WTC11 (cell line): ENCODE data around the gene NCCRP1. TPM values are rescaled to one million over a fixed set of nuclear protein-coding genes. Genes with fewer than 3 reads are reported as not detected.

Experiments used
- ATAC-seq: fragments of 200-7000 bp; cut with Tn5 transposase; 2 replicates; pipeline ENCODE4 v1.10.0; 2021; ENCODE audit warnings: mild to moderate bottlenecking, moderate library complexity
- CTCF ChIA-PET: fragments of 300-600 bp; sonication (Branson Sonifier 250); formaldehyde crosslinking; loops from one replicate; lab custom pipeline; 2021; ENCODE audit warnings: antibody characterized with exemption; lab: Charles Lee
- POLR2A ChIA-PET: fragments of 350-600 bp; sonication (Branson Sonifier 250); formaldehyde crosslinking; loops from one replicate; lab custom pipeline; 2021; ENCODE audit warnings: antibody characterized with exemption; lab: Charles Lee
- DNase-seq: peaks from one replicate; pipeline ENCODE4 v3.0.0; 2021; ENCODE audit warnings: low spot score
- H3K27ac Mint-ChIP-seq: 2 replicates; pipeline ENCODE4 v1.8.0; 2021; ENCODE audit warnings: mixed read lengths
- H3K27me3 Mint-ChIP-seq: 2 replicates; pipeline ENCODE4 v1.8.0; 2021; ENCODE audit warnings: low read depth, mild to moderate bottlenecking, moderate library complexity, mixed read lengths
- H3K36me3 Mint-ChIP-seq: 2 replicates; pipeline ENCODE4 v1.8.0; 2021; ENCODE audit warnings: mixed read lengths
- H3K4me1 Mint-ChIP-seq: 2 replicates; pipeline ENCODE4 v1.8.0; 2022; ENCODE audit warnings: mixed read lengths
- H3K4me3 Mint-ChIP-seq: 2 replicates; pipeline ENCODE4 v1.8.0; 2021; ENCODE audit warnings: mild to moderate bottlenecking, moderate library complexity, mixed read lengths
- H3K9me3 Mint-ChIP-seq: 2 replicates; pipeline ENCODE4 v1.8.0; 2021; ENCODE audit warnings: mixed read lengths
- CBFB ChIP-seq: sonication (generic); formaldehyde crosslinking; IDR thresholded peaks from 2 replicates; pipeline ENCODE4 v1.8.1; 2022; ENCODE audit warnings: mild to moderate bottlenecking, low read depth, missing genetic modification reagents
- E2F4 ChIP-seq: sonication (generic); formaldehyde crosslinking; IDR thresholded peaks from 2 replicates; pipeline ENCODE4 v1.8.1; 2022; ENCODE audit warnings: low read depth, mild to moderate bottlenecking, moderate library complexity, missing genetic modification reagents, borderline replicate concordance
- ELF4 ChIP-seq: sonication (generic); formaldehyde crosslinking; IDR thresholded peaks from 2 replicates; pipeline ENCODE4 v1.8.1; 2022; ENCODE audit warnings: low read depth, mild to moderate bottlenecking, moderate library complexity, missing genetic modification reagents
- EMX1 ChIP-seq: fragments of 250-450 bp; sonication (Bioruptor Pico); IDR thresholded peaks from 2 replicates; pipeline ENCODE4 v1.8.0; 2021; ENCODE audit warnings: mild to moderate bottlenecking
- FOXJ3 ChIP-seq: sonication (generic); formaldehyde crosslinking; IDR thresholded peaks from 2 replicates; pipeline ENCODE4 v1.9.0; 2021; ENCODE audit warnings: missing genetic modification reagents, mild to moderate bottlenecking, borderline replicate concordance
- FOXK1 ChIP-seq: sonication (generic); formaldehyde crosslinking; IDR thresholded peaks from 2 replicates; pipeline ENCODE4 v1.8.0; 2022; ENCODE audit warnings: mild to moderate bottlenecking, moderate library complexity, missing genetic modification reagents
- MYBL2 ChIP-seq: sonication (generic); formaldehyde crosslinking; IDR thresholded peaks from 2 replicates; pipeline ENCODE4 v1.8.1; 2023; ENCODE audit warnings: mild to moderate bottlenecking, moderate library complexity, missing genetic modification reagents
- NFE2L1 ChIP-seq: sonication (generic); formaldehyde crosslinking; IDR thresholded peaks from 2 replicates; pipeline ENCODE4 v1.8.1; 2023; ENCODE audit warnings: missing genetic modification reagents
- NFYB ChIP-seq: sonication (generic); formaldehyde crosslinking; conservative IDR thresholded peaks from 2 replicates; pipeline ENCODE4 v1.8.0; 2022; ENCODE audit warnings: low read depth, missing genetic modification reagents
- NR2C2 ChIP-seq: sonication (generic); formaldehyde crosslinking; IDR thresholded peaks from 2 replicates; pipeline ENCODE4 v1.8.0; 2022; ENCODE audit warnings: mild to moderate bottlenecking, missing genetic modification reagents
- PRDM15 ChIP-seq: sonication (generic); formaldehyde crosslinking; IDR thresholded peaks from 2 replicates; pipeline ENCODE4 v1.8.0; 2022; ENCODE audit warnings: missing genetic modification reagents
- RELA ChIP-seq: sonication (generic); formaldehyde crosslinking; IDR thresholded peaks from 2 replicates; pipeline ENCODE4 v1.8.1; 2022; ENCODE audit warnings: missing genetic modification reagents, mild to moderate bottlenecking, borderline replicate concordance
- RORB ChIP-seq: fragments of 250-450 bp; sonication (Bioruptor Pico); IDR thresholded peaks from 2 replicates; pipeline ENCODE4 v1.9.0; 2021; ENCODE audit warnings: mild to moderate bottlenecking
- SMAD4 ChIP-seq: sonication (generic); formaldehyde crosslinking; IDR thresholded peaks from 2 replicates; pipeline ENCODE4 v1.8.0; 2022; ENCODE audit warnings: mild to moderate bottlenecking, missing genetic modification reagents
- SP1 ChIP-seq: sonication (generic); formaldehyde crosslinking; conservative IDR thresholded peaks from 2 replicates; pipeline ENCODE4 v1.8.1; 2022; ENCODE audit warnings: missing genetic modification reagents
- ZBTB21 ChIP-seq: sonication (generic); formaldehyde crosslinking; IDR thresholded peaks from 2 replicates; pipeline ENCODE4 v1.8.1; 2023; ENCODE audit warnings: mild to moderate bottlenecking, missing genetic modification reagents, borderline replicate concordance
- ZNF232 ChIP-seq: sonication (generic); formaldehyde crosslinking; IDR thresholded peaks from 2 replicates; pipeline ENCODE4 v1.8.0; 2022; ENCODE audit warnings: mild to moderate bottlenecking, missing genetic modification reagents
- total RNA-seq: library from RNA; stranded (reverse); gene quantifications from 3 replicates; pipeline ENCODE4 v1.2.3, GENCODE V29; 2021
- TF ChIP-seq, protein P1 (sequence below): sonication (generic); formaldehyde crosslinking; IDR thresholded peaks from 2 replicates; pipeline ENCODE4 v1.8.1; 2022; ENCODE audit warnings: missing genetic modification reagents, borderline replicate concordance
- TF ChIP-seq, protein P2 (sequence below): fragments of 250-450 bp; sonication (Bioruptor Pico); IDR thresholded peaks from 2 replicates; pipeline ENCODE4 v1.9.0; 2021; ENCODE audit warnings: mild to moderate bottlenecking

NCCRP1 gene
- total RNA-seq, 1 experiment from 2014 or later = 2.0 TPM

DNA sequence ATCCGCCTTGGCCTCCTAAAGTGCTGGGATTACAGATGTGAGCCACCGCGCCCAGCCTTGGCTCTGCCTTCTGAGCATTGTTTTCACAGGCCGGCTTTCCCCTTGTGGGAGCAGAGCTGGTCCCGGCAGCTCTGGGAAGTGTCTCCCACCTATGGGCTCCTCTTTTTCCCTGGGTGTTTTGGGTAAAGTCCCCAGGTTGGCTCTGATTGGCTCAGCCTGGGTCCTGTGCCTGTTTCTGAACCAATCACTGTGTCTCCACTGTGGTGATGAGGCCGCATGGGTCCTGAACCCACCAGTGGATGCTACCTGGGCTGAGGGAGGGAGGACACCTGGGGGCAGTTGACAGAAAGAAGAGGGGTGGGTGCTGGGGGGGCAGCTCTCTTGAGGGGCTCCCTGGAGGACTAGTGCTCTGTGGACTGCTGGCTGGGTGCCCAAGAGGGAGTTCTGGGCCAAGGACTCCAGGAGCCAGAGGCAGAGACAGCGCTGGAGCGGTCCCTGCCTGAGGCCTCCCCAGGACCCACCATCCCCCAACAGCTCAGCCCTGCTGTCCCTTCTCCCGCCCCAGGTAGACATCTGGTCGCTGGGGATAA is 19.6 kb upstream of the NCCRP1 start (continued):
- TF ChIP-seq, protein P1, sequence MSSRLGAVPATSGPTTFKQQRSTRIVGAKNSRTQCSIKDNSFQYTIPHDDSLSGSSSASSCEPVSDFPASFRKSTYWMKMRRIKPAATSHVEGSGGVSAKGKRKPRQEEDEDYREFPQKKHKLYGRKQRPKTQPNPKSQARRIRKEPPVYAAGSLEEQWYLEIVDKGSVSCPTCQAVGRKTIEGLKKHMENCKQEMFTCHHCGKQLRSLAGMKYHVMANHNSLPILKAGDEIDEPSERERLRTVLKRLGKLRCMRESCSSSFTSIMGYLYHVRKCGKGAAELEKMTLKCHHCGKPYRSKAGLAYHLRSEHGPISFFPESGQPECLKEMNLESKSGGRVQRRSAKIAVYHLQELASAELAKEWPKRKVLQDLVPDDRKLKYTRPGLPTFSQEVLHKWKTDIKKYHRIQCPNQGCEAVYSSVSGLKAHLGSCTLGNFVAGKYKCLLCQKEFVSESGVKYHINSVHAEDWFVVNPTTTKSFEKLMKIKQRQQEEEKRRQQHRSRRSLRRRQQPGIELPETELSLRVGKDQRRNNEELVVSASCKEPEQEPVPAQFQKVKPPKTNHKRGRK = no peak

DNA sequence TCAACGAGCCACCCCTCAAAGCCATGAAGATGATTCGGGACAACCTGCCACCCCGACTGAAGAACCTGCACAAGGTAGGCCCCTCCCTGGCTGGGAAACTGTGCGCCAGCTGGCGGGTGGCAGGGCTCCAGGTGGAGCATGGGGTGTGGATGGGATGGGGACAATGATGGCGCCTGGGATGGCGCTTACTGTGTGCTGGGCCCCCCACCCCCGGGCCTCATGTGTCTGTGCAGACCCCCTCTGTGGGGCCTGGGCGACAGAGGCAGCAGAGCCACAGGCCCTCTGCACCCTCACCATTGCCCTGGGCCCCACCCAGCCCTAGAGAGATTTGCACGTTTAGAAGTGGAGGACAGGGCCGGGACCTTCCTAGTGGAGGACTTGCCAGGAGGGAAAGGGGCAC is 19.0 kb upstream of the NCCRP1 start:
- ChIA-PET POLR2A (interaction anchor here (0.6 kb wide), 1 partner anchor 143 kb away, joined by 3 read pairs; no protein-coding TSS in a partner anchor), CTCF (no interaction called here)
- Mint-ChIP-seq H3K27me3 (no peaks in the 10 kb centered on the region), H3K4me3 (no peak overlapping the region), H3K4me1 (no peaks in the 10 kb centered on the region), H3K27ac (no peak overlapping the region), H3K9me3 (no peaks in the 10 kb centered on the region), H3K36me3 (no peaks in the 10 kb centered on the region)
- DNase-seq = no peak
- no peak for ATAC-seq
- no peak for TF ChIP-seq MYBL2 (CRISPR knock-in tag)
- TF ChIP-seq NR2C2 (CRISPR knock-in tag) = no peak
- no peak for TF ChIP-seq EMX1 (CRISPR knock-in tag)
- TF ChIP-seq ZNF232 (CRISPR knock-in tag) = no peak
- TF ChIP-seq FOXK1 = no peak
- TF ChIP-seq ELF4 (CRISPR knock-in tag) = no peak
- TF ChIP-seq ZBTB21 = no peak
- no peak for TF ChIP-seq NFYB (CRISPR knock-in tag)
- TF ChIP-seq, protein P2, sequence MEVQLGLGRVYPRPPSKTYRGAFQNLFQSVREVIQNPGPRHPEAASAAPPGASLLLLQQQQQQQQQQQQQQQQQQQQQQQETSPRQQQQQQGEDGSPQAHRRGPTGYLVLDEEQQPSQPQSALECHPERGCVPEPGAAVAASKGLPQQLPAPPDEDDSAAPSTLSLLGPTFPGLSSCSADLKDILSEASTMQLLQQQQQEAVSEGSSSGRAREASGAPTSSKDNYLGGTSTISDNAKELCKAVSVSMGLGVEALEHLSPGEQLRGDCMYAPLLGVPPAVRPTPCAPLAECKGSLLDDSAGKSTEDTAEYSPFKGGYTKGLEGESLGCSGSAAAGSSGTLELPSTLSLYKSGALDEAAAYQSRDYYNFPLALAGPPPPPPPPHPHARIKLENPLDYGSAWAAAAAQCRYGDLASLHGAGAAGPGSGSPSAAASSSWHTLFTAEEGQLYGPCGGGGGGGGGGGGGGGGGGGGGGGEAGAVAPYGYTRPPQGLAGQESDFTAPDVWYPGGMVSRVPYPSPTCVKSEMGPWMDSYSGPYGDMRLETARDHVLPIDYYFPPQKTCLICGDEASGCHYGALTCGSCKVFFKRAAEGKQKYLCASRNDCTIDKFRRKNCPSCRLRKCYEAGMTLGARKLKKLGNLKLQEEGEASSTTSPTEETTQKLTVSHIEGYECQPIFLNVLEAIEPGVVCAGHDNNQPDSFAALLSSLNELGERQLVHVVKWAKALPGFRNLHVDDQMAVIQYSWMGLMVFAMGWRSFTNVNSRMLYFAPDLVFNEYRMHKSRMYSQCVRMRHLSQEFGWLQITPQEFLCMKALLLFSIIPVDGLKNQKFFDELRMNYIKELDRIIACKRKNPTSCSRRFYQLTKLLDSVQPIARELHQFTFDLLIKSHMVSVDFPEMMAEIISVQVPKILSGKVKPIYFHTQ = no peak
- TF ChIP-seq RORB (CRISPR knock-in tag) = no peak
- no peak for TF ChIP-seq CBFB
- no peak for TF ChIP-seq PRDM15
- no peak for TF ChIP-seq SP1 (CRISPR knock-in tag)
- TF ChIP-seq FOXJ3 (CRISPR knock-in tag) = no peak
- no peak for TF ChIP-seq E2F4 (CRISPR knock-in tag)
- TF ChIP-seq SMAD4 (CRISPR knock-in tag) = no peak
- no peak for TF ChIP-seq NFE2L1 (CRISPR knock-in tag)
- TF ChIP-seq RELA (CRISPR knock-in tag) = no peak
